ENCODE measurements around the gene RRM1.

Gene RRM1

GRCh38 chr11:4074266-4074665, 20.3 kb upstream of the RRM1 start:
- H3K4me3 ChIP-seq (ENCODE audit: low read length): no peak overlapping the region
- TF ChIP-seq, protein P1, sequence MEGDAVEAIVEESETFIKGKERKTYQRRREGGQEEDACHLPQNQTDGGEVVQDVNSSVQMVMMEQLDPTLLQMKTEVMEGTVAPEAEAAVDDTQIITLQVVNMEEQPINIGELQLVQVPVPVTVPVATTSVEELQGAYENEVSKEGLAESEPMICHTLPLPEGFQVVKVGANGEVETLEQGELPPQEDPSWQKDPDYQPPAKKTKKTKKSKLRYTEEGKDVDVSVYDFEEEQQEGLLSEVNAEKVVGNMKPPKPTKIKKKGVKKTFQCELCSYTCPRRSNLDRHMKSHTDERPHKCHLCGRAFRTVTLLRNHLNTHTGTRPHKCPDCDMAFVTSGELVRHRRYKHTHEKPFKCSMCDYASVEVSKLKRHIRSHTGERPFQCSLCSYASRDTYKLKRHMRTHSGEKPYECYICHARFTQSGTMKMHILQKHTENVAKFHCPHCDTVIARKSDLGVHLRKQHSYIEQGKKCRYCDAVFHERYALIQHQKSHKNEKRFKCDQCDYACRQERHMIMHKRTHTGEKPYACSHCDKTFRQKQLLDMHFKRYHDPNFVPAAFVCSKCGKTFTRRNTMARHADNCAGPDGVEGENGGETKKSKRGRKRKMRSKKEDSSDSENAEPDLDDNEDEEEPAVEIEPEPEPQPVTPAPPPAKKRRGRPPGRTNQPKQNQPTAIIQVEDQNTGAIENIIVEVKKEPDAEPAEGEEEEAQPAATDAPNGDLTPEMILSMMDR (IDR thresholded peaks at IDR 0.05; ENCODE audit: insufficient read depth, low read depth, low read length, missing control alignments): no peak
- DNase-seq (ENCODE audit: low read depth): no peak

GRCh38 chr11:4076774-4077173, 17.8 kb upstream of the RRM1 start:
- no peak overlapping the region for H3K4me3 ChIP-seq (ENCODE audit: low read length)
- TF ChIP-seq, protein P1 (IDR thresholded peaks at IDR 0.05; ENCODE audit: insufficient read depth, low read depth, low read length, missing control alignments): no peak
- DNase-seq (ENCODE audit: low read depth): peak; percentile 37

DNA sequence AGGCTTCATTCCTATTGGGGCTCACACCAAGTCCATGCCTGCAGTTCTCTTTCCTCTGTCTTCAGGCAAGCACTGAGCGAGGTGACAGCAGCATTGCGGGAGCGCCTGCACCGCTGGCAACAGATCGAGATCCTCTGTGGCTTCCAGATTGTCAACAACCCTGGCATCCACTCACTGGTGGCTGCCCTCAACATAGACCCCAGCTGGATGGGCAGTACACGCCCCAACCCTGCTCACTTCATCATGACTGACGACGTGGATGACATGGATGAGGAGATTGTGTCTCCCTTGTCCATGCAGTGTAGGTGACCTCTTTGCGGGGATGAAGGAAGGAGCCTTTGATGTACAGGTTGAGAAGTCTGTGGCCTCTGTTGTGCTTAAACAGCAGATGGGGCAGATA, 11.4 kb upstream of the RRM1 start:
- no peak overlapping the region for H3K4me3 ChIP-seq (ENCODE audit: low read length)
- no peak for DNase-seq (ENCODE audit: low read depth)
- TF ChIP-seq, protein P1 (IDR thresholded peaks at IDR 0.05; ENCODE audit: insufficient read depth, low read depth, low read length, missing control alignments): no peak

- DNase-seq (ENCODE audit: low read depth): no peak
- TF ChIP-seq, protein P1 (IDR thresholded peaks at IDR 0.05; ENCODE audit: insufficient read depth, low read depth, low read length, missing control alignments): no peak
- H3K4me3 ChIP-seq (ENCODE audit: low read length): no peak overlapping the region
Observed at GRCh38 chr11:4084406-4085125, 10.0 kb upstream of the RRM1 start.

DNA sequence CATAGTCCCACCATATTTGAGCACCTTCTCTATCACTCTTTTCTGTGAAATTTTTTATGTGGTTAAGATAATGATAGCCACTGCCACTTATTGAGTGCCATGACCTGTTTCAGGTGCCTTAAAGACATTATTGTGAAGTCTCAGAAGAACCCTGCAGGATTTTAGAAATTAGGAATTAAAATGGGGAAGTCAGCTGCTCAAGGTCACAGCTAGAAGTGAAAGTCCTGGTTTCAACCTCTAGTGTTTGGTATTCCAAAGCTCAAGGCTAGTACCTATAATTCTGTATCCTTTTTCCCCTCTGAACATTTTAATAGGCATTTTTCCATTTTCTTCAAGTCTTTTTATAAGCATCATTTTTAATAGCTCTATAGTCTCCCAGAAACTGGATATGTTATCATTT, 9.0 kb upstream of the RRM1 start:
- H3K4me3 ChIP-seq (ENCODE audit: low read length): no peak overlapping the region
- DNase-seq (ENCODE audit: low read depth): no peak
- TF ChIP-seq, protein P1 (IDR thresholded peaks at IDR 0.05; ENCODE audit: insufficient read depth, low read depth, low read length, missing control alignments): no peak

DNA sequence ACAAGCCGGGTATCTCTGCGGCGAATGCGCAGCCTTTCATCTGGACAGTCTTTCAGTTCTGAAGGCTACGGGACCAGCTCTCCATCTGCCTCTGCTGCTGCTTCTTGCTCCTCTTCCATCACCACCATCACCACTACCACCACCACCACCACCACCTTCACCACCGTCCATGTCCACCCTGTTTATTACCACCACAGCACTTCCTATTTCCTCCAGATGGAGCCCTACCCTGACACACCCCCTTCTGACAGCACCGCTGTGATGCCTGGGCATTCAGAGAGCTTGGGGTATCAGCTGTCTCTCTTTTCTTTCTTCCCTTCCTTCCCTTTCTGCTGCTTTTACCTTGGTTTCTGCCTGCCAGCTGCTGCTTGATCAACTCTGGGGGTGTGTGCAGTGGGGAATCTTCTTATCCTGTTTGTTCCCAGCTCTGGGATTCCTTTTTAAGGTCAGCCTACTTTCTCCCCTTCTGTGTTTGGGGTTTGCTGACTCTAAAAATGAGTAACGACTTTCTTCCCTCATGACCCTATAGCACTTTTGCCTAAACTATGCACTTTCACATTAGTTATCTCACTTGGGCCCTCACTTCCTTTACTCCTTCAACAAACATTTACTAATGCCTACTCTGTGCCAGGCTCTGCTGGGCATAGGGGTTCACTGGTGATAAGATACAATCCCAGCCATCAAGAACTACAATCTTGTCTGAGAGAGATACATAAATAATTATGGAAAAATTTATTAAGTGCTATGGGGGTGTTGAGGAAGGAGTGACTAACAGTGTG, 7.8 kb upstream of the RRM1 start:
- no peak overlapping the region for H3K4me3 ChIP-seq (ENCODE audit: low read length)
- TF ChIP-seq, protein P1 (IDR thresholded peaks at IDR 0.05; ENCODE audit: insufficient read depth, low read depth, low read length, missing control alignments): no peak
- no peak for DNase-seq (ENCODE audit: low read depth)
